Stimulated activated CD4-positive, alpha-beta T cell treated with anti-CD3 and anti-CD28 coated beads, TNF-alpha, amount 100 ng/mL, for 48 hours (primary cell): ENCODE results near the gene SDC1.

ENCODE experiments used
- DNase-seq, 3 donors: peaks; one replicate each; pipeline ENCODE4 v3.0.0-alpha.2; 2020; ENCODE audit warnings: low read depth in 3 of 3

The SDC1 gene

GRCh38 chr2:20214566-20215182 is 10.3 kb downstream of the SDC1 start:
- DNase-seq = no peak

GRCh38 chr2:20213651-20214565 is 11.0 kb downstream of the SDC1 start:
- DNase-seq = no peak

GRCh38 chr2:20212871-20213503 is 11.9 kb downstream of the SDC1 start:
- no peak for DNase-seq

GRCh38 chr2:20212459-20212870 is 12.5 kb downstream of the SDC1 start:
- DNase-seq = no peak

- no peak for DNase-seq
These were observed 13.0 kb downstream of the SDC1 start for GRCh38 chr2:20211860-20212458.

- no peak for DNase-seq
These were observed 13.5 kb downstream of the SDC1 start for GRCh38 chr2:20211420-20211819.

- no peak for DNase-seq
These were observed 14.5 kb downstream of the SDC1 start for GRCh38 chr2:20210462-20210861.

GRCh38 chr2:20209373-20210109 is 15.4 kb downstream of the SDC1 start:
- no peak for DNase-seq

GRCh38 chr2:20208476-20208859 is 16.5 kb downstream of the SDC1 start:
- no peak for DNase-seq

- no peak for DNase-seq
These were observed 17.9 kb downstream of the SDC1 start for GRCh38 chr2:20207051-20207450.

- no peak for DNase-seq
These were observed 18.9 kb downstream of the SDC1 start for GRCh38 chr2:20205915-20206524.

- DNase-seq = no peak
These were observed 19.9 kb downstream of the SDC1 start for GRCh38 chr2:20205069-20205468.

GRCh38 chr2:20203521-20204225 is 21.3 kb downstream of the SDC1 start:
- DNase-seq = no peak

- DNase-seq = no peak
These were observed 21.9 kb downstream of the SDC1 start for GRCh38 chr2:20203072-20203471.

GRCh38 chr2:20201671-20202070 is 23.3 kb downstream of the SDC1 start:
- no peak for DNase-seq

GRCh38 chr2:20200697-20201555 is 24.0 kb downstream of the SDC1 start:
- no peak for DNase-seq

GRCh38 chr2:20199633-20200270 is 25.2 kb downstream of the SDC1 start:
- DNase-seq = no peak

GRCh38 chr2:20198796-20199632 is 25.9 kb downstream of the SDC1 start:
- no peak for DNase-seq
